GM19328 (cell line): ENCODE results near the gene RAB1A.

Source experiments
- ATAC-seq: cut with Tn5 transposase; IDR thresholded peaks from one replicate; pipeline ENCODE4 v1.9.1; 2021; ENCODE audit warnings: mild to moderate bottlenecking, moderate library complexity; ENCODE audit not compliant: unreplicated experiment

The RAB1A gene

GRCh38 chr2:65062843-65063825 lies 66.8 kb downstream of the RAB1A start:
- ATAC-seq = no peak

- ATAC-seq = no peak
Observed at GRCh38 chr2:65061910-65062339, 68.0 kb downstream of the RAB1A start.

GRCh38 chr2:65061146-65061909 lies 68.6 kb downstream of the RAB1A start:
- no peak for ATAC-seq

GRCh38 chr2:65059071-65059470 lies 70.8 kb downstream of the RAB1A start:
- no peak for ATAC-seq

GRCh38 chr2:65057391-65058052 lies 72.4 kb downstream of the RAB1A start:
- ATAC-seq = no peak

DNA sequence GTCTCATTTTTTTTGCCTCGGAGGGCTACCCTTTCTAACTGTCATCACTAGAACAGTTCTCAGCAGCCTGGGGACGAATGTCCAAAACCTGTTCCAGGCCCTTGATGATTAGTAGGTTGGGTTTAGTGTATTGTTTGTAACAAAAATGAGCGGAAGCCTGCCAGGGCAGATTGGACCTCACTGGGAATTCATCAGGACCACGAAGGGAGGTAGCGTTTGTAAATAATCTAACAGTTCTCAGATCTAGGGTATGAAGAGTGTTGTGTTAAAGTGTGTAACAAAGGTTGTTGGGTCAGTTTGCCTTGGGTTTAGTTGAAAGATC lies 72.9 kb downstream of the RAB1A start:
- ATAC-seq = no peak

GRCh38 chr2:65056215-65057053 lies 73.5 kb downstream of the RAB1A start, which contains the start of gene CEP68:
TSS of gene CEP68 (plus strand) at chr2:65056416. CDS start at chr2:65069445, 13,029 bp downstream.
- peak; percentile 84 for ATAC-seq

DNA sequence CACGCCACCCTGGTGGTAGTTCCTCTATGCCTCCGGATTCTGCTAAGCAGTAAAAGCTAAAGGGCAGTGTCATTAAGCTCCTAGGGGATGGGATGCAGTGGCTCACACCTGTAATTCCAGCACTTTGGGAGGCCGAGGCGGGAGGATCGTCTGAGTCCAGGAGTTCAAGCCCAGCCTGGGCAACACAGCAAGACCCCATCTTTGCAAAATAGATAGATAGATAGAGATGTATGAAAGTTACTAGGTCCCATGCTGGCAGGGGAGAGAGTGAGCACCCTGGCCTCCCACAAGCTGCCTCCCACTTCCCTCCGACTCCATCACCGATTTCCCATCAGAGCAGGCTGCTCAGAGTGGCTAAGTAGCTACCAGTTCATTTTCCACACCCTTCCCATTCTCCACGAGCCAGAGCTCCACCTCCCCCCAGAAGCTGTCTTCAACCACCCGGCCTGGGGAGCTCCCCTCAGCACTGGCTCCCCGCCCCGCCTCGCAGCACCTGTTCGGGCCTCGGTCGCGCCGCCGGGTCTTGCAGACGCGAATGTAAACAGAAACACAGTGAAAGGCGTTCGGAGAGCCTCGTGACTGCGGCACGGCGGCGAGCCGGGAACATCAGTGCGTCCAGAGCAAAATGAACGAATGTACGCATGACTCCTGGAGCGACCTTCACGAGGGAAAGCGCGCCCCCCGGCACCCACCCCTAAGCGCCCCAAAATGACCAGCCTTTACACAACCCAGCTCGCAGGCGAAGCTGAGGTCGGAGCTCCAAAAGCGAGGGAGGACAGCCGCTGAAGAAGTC lies 74.3 kb downstream of the RAB1A start:
- peak; percentile 21 for ATAC-seq

DNA sequence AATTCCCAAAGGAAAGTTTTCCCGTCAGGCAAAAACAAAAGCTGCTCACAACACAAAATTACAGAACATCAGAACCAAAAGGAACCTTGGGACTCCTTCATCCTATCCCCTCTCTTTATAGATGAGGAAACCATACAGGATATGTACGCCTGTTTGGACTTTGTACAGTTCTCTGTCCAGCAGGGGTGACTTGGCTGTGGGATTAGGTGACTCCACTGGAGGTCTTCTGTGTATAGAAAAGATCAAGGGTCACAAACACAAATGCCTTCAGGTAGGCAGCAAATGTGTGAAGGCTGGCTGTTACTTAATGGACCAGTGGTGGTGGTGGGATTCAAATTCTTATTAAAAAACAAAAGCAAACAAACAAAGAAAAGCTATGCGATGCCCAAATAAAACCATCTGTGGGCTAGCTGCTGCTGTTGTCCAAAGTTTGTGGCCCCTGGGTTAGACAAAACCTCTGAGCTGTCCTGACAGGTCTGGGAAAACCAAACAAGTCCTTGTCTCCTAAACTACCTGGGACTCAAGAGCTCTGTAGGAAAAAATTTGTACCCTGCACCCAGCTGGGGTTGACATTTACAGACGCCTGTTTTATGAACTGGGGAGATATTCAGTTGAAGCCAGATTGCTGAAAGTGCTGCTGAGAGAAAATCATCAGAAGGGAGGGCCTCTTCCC lies 75.0 kb downstream of the RAB1A start:
- ATAC-seq = no peak

DNA sequence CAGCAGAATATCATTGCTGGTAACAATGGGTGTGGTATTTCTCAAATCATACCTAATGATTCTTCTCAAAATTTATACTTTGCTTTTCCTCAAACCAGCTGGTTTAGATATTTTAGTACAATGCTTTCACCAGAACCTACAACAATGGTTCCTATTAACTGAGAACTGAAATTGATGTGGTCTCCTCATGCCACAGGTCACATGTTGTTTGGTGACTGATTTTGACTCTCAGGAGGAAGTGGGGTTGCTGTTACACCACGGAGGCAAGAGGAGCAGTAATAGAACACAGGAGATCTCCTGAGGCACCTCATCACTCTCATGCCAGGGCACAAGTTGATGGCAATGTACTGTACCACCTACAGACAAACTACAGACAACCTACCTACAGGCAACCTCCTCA lies 76.7 kb downstream of the RAB1A start:
- peak; percentile 45 for ATAC-seq

DNA sequence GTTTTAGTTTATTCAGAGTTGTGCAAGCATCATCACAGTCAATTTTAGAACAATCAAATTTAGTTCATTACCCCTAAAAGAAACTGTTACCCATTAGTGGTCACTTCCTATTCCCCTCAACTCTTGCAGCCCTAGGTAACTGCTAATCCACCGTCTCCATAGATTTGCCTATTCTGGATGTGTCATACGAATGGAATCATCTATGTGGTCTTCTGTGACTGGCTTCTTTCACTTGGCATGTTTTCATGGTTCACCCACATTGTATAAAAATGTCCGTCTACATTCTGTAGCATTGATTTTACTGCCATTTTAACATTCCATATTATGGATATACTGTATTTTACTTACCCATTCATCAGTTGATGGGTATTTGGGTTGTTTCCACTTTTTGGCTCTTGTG lies 79.0 kb downstream of the RAB1A start:
- no peak for ATAC-seq

DNA sequence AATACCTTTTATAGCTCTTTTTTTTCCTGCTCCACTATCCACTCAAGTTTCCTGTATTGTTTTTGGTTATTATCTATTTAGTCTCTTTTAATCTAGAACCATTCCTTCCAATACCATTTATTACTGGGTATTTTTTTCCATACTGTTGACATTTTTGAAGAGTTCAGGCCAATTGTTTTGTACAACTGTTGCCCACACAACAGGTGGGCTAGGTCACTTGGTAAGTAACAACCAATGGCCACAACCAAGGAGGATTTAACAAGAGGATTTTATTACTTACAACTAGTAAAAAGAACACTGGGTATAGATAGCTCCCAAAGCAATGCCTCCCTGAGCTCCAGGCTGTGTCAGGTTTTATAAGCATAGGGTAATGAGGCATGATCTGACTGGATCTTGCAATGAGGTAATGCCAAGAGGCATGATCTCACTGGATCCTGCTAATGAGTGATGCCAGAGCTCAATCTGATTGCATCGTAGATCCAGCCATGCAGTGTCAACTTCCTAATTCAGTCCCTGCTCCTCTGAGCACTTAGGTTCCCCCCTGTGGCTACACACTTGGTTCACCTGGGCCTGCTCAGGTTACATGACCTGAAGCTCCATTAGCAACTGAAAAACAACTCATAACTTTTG lies 80.8 kb downstream of the RAB1A start:
- no peak for ATAC-seq

DNA sequence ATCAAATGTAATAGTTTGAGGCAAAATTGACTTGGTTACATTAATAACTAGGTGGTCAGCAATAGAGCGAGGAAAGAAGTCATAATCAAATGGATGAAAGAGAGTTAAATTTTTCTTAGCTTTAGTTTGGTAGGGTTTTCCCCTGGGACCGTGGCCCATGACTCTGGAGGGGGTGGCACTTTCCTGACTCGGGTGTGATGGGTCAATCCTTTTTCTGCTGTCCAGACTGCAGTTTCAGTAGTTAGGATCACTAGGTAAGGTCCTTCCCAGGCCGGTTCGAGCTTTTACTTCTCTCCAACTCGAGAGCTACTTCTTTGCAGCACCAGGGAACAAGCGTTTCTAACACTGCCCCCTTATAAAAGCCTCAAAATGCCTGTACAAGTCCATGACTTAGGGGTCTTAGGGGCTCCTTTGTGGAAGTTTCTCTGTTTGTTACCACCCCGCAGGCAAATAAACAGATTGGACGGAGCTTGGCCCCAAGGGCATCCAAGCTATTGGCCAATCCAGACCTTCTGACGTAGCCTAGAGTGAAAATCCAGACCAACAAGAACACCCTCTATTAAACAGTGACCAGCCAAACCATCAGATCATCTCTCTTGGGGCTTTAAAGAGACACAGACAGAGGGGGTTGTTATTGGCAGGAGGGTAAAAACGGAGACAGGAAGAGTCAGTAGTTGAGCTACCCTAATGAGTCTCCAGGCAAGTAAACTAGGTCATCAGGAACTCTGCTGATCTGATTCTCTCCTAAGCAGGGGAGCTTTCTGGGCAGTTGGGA lies 83.1 kb downstream of the RAB1A start:
- no peak for ATAC-seq

- no peak for ATAC-seq
Observed at GRCh38 chr2:65045651-65046050, 84.3 kb downstream of the RAB1A start.

DNA sequence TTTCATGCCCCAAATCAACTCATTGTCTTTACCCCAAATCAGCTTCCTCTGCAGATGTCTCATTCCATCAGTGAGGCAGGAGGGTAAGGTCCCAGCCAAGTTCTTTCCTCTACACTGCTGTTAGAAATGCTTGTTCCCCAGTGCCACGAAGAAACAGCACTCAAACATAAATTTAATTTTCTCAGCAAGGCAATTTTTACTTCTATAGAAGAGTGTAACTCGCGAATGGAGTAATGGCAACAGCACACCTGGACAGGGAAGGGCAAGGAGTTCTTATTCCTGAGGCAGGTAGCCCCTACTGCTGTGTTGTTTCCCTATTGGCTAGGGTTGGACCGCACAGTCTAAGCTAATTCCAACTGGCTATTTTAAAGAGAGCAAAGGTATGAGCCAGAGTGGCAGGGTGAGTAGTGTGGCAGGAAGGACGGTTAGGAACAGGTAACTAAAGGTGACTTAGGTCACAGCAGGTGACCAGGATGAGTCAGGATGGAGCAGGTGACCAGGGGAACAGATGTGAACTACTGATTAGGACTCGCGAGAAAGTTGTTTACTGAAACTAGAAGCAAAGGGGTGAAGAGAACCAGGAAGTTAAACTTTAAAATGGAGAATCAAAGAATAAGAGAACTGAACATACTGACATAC lies 85.7 kb downstream of the RAB1A start:
- ATAC-seq = no peak

DNA sequence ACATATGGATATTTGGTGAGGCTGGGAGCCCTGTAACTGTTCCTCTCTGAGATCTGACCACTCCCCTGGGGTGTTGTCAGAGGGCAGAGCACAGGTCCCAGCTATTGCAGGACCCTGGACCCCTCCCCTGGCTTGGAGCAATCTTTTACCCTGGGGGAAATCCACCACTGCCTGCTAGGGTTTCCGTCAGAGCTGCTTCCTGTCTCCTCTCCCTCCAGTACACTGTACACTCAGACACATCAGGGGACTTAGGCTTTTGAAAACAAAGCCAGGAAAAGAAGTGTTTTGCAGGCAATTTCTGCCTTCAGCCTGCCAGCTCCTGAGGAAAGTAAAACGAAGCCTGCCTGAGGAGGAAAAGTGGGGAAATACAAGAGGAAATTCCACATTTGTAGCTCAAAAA lies 86.9 kb downstream of the RAB1A start:
- ATAC-seq = no peak
